Loucy (cell line): ENCODE measurements around the gene NEK7.

Experiments used
- H2AFZ ChIP-seq: fragments of 200-600 bp; sonication (generic); 2 replicates; pipeline ENCODE4 v1.6.0; 2016; ENCODE audit warnings: antibody characterized with exemption, mild to moderate bottlenecking, low read length, moderate library complexity
- H3F3A ChIP-seq: fragments of 200-600 bp; 2 replicates; pipeline ENCODE4 v1.6.0; 2016; ENCODE audit warnings: antibody characterized with exemption, low read depth, mild to moderate bottlenecking
- H3K27me3 ChIP-seq: fragments of 200-600 bp; sonication (generic); 2 replicates; pipeline ENCODE4 v1.6.1; 2014; ENCODE audit warnings: low read length, mild to moderate bottlenecking; ENCODE audit not compliant: insufficient read depth, poor library complexity, severe bottlenecking
- H3K36me3 ChIP-seq: fragments of 200-600 bp; sonication (generic); 2 replicates; pipeline ENCODE4 v1.6.1; 2016; ENCODE audit warnings: low read length; ENCODE audit not compliant: insufficient read depth
- H3K4me1 ChIP-seq: fragments of 200-600 bp; sonication (generic); 2 replicates; pipeline ENCODE4 v1.5.1; 2014; ENCODE audit warnings: low read length, mild to moderate bottlenecking; ENCODE audit not compliant: insufficient read depth, poor library complexity, severe bottlenecking
- H3K4me2 ChIP-seq: fragments of 200-600 bp; sonication (generic); 2 replicates; pipeline ENCODE4 v1.6.0; 2014; ENCODE audit warnings: antibody characterized with exemption, low read length, low read depth, mild to moderate bottlenecking; ENCODE audit not compliant: poor library complexity, severe bottlenecking
- H3K4me3 ChIP-seq: fragments of 200-600 bp; sonication (generic); 2 replicates; pipeline ENCODE4 v1.5.1; 2014; ENCODE audit warnings: low read length, mild to moderate bottlenecking, mixed read lengths; ENCODE audit not compliant: poor library complexity, severe bottlenecking
- H3K79me2 ChIP-seq: fragments of 200-600 bp; sonication (generic); 2 replicates; pipeline ENCODE4 v1.6.1; 2014; ENCODE audit warnings: low read length; ENCODE audit not compliant: insufficient read depth
- H3K9ac ChIP-seq: fragments of 200-600 bp; sonication (generic); 2 replicates; pipeline ENCODE4 v1.6.0; 2014; ENCODE audit warnings: mild to moderate bottlenecking, low read depth, low read length, moderate library complexity; ENCODE audit not compliant: poor library complexity, severe bottlenecking
- H3K9me2 ChIP-seq: fragments of 200-600 bp; sonication (generic); replicated peaks from 2 replicates; pipeline ENCODE4 v1.6.1; 2016; ENCODE audit warnings: low read depth, low read length, mixed read lengths
- H3K9me3 ChIP-seq: fragments of 200-600 bp; sonication (generic); 2 replicates; pipeline ENCODE4 v1.6.1; 2014; ENCODE audit warnings: mild to moderate bottlenecking, antibody characterized with exemption, low read length, low read depth; ENCODE audit not compliant: insufficient read depth
- H4K20me1 ChIP-seq: fragments of 200-600 bp; sonication (generic); 2 replicates; pipeline ENCODE4 v1.6.0; 2014; ENCODE audit warnings: antibody characterized with exemption, low read length, mild to moderate bottlenecking; ENCODE audit not compliant: insufficient read depth, poor library complexity, severe bottlenecking
- CTCF ChIP-seq: fragments of 200-600 bp; sonication (generic); conservative IDR thresholded peaks from 2 replicates; pipeline ENCODE4 v1.5.1; 2014; ENCODE audit warnings: mild to moderate bottlenecking, antibody characterized with exemption, low read length
- EZH2phosphoT487 ChIP-seq: fragments of 200-600 bp; IDR thresholded peaks from 2 replicates; pipeline ENCODE4 v1.6.1; 2018; ENCODE audit warnings: antibody characterized with exemption, mild to moderate bottlenecking, moderate library complexity, borderline replicate concordance

Gene NEK7

GRCh38 chr1:198161718-198162090, 4.9 kb downstream of the NEK7 start:
- Histone ChIP-seq H3K36me3 (no peaks in the 10 kb centered on the region), H4K20me1 (peaks cover 70% of the 10 kb centered on the region), H3K4me2 (peak overlapping the region; percentile 96), H2AFZ (no peak overlapping the region), H3F3A (no peaks in the 10 kb centered on the region), H3K79me2 (peaks cover 98% of the 10 kb centered on the region), H3K4me1 (peaks cover 76% of the 10 kb centered on the region), H3K4me3 (peak overlapping the region; percentile 91), H3K9ac (peak overlapping the region; percentile 85), H3K27me3 (no peaks in the 10 kb centered on the region), H3K9me3 (no peaks in the 10 kb centered on the region), H3K9me2 (no peaks in the 10 kb centered on the region)
- TF ChIP-seq EZH2phosphoT487 (no peak), CTCF (no peak)

- peak overlapping the region; percentile 91 for H3K4me3 ChIP-seq
- no peaks in the 10 kb centered on the region for H3K9me3 ChIP-seq
- H3K4me2 ChIP-seq, result peak overlapping the region; percentile 96
- H3K9me2 ChIP-seq, result no peaks in the 10 kb centered on the region
- no peaks in the 10 kb centered on the region for H3K27me3 ChIP-seq
- peaks cover 75% of the 10 kb centered on the region for H4K20me1 ChIP-seq
- H3K4me1 ChIP-seq, result peaks cover 81% of the 10 kb centered on the region
- no peak overlapping the region for H2AFZ ChIP-seq
- peaks cover 100% of the 10 kb centered on the region for H3K79me2 ChIP-seq
- TF ChIP-seq CTCF (no peak), EZH2phosphoT487 (no peak)
- no peaks in the 10 kb centered on the region for H3F3A ChIP-seq
- H3K36me3 ChIP-seq, result no peaks in the 10 kb centered on the region
- H3K9ac ChIP-seq, result peak overlapping the region; percentile 85
Measured at GRCh38 chr1:198162091-198162767, 5.4 kb downstream of the NEK7 start.

GRCh38 chr1:198165927-198166647, 9.3 kb downstream of the NEK7 start:
- no peaks in the 10 kb centered on the region for H3K36me3 ChIP-seq
- TF ChIP-seq CTCF (no peak), EZH2phosphoT487 (no peak)
- no peaks in the 10 kb centered on the region for H3K9me3 ChIP-seq
- H3F3A ChIP-seq, result no peaks in the 10 kb centered on the region
- peak overlapping the region; percentile 57 for H3K4me2 ChIP-seq
- peaks cover 67% of the 10 kb centered on the region for H4K20me1 ChIP-seq
- H3K4me1 ChIP-seq, result peaks cover 96% of the 10 kb centered on the region
- H3K9me2 ChIP-seq, result no peaks in the 10 kb centered on the region
- H3K4me3 ChIP-seq, result peak overlapping the region; percentile 2
- no peaks in the 10 kb centered on the region for H3K27me3 ChIP-seq
- no peak overlapping the region for H2AFZ ChIP-seq
- H3K9ac ChIP-seq, result peak overlapping the region; percentile 17
- peaks cover 100% of the 10 kb centered on the region for H3K79me2 ChIP-seq
